ENCODE data around the gene PIANP.

The PIANP gene

GRCh38 chr12:6703631-6704030 is 3.0 kb upstream of the PIANP start:
- H3K4me3 ChIP-seq (ENCODE audit: control insufficient read depth, low read depth, low read length) = no peak overlapping the region
- TF ChIP-seq, protein P1, sequence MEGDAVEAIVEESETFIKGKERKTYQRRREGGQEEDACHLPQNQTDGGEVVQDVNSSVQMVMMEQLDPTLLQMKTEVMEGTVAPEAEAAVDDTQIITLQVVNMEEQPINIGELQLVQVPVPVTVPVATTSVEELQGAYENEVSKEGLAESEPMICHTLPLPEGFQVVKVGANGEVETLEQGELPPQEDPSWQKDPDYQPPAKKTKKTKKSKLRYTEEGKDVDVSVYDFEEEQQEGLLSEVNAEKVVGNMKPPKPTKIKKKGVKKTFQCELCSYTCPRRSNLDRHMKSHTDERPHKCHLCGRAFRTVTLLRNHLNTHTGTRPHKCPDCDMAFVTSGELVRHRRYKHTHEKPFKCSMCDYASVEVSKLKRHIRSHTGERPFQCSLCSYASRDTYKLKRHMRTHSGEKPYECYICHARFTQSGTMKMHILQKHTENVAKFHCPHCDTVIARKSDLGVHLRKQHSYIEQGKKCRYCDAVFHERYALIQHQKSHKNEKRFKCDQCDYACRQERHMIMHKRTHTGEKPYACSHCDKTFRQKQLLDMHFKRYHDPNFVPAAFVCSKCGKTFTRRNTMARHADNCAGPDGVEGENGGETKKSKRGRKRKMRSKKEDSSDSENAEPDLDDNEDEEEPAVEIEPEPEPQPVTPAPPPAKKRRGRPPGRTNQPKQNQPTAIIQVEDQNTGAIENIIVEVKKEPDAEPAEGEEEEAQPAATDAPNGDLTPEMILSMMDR (IDR thresholded peaks at IDR 0.05; ENCODE audit: control insufficient read depth, insufficient read depth, low read depth, low read length, missing control alignments) = no peak
- no peak for DNase-seq (ENCODE audit: low read depth)

GRCh38 chr12:6701078-6701768 is 608 bp upstream of the PIANP start:
- TF ChIP-seq, protein P1 (IDR thresholded peaks at IDR 0.05; ENCODE audit: control insufficient read depth, insufficient read depth, low read depth, low read length, missing control alignments) = no peak
- no peak for DNase-seq (ENCODE audit: low read depth)
- H3K4me3 ChIP-seq (ENCODE audit: control insufficient read depth, low read depth, low read length) = peak overlapping the region; percentile 55

DNA sequence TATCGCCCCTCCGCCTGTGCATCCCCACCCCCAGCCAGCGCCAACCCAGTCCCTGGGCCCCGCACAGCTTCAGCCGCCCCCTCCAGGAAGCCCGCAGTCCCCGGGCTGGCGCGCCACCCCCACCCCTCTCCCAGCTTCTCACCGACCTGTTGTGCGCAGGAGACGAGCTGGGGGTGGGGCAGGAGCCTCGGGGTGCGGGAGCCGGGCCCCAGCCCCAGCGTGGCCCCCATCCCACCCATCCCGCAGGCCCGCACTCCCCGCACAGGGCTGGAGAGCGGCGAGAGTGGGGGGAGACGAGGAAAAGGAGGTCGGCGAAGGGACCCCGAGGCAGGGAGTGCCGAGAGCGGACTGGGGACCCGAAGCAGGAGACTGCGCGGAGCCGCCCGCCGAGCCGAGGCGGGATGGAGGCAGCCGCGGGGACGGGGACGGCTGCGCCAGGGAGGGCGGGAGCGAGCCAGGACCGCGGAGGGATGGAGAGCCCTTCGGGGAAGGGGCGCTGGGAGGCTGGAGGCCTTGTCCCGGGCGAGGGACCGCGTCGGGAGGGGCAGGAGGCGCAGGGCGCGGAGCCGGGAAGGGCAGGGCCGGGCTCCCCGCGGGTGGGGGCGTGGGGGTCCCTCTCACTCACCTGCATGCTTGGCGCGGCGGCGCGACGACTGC is 498 bp downstream of the PIANP start:
- peak overlapping the region; percentile 48 for H3K4me3 ChIP-seq (ENCODE audit: control insufficient read depth, low read depth, low read length)
- TF ChIP-seq, protein P1 (IDR thresholded peaks at IDR 0.05; ENCODE audit: control insufficient read depth, insufficient read depth, low read depth, low read length, missing control alignments) = no peak
- no peak for DNase-seq (ENCODE audit: low read depth)

- H3K4me3 ChIP-seq (ENCODE audit: control insufficient read depth, low read depth, low read length) = peak overlapping the region; percentile 48
- TF ChIP-seq, protein P1 (IDR thresholded peaks at IDR 0.05; ENCODE audit: control insufficient read depth, insufficient read depth, low read depth, low read length, missing control alignments) = no peak
- DNase-seq (ENCODE audit: low read depth) = no peak
These were observed 1.2 kb downstream of the PIANP start for GRCh38 chr12:6699259-6699988.

- H3K4me3 ChIP-seq (ENCODE audit: control insufficient read depth, low read depth, low read length) = no peak overlapping the region
- TF ChIP-seq, protein P1 (IDR thresholded peaks at IDR 0.05; ENCODE audit: control insufficient read depth, insufficient read depth, low read depth, low read length, missing control alignments) = no peak
- DNase-seq (ENCODE audit: low read depth) = no peak
These were observed 2.1 kb downstream of the PIANP start for GRCh38 chr12:6698352-6699046.
